ENCODE results near the gene TNIK. TPM values are rescaled to one million over a fixed set of nuclear protein-coding genes. Genes with fewer than 3 reads are reported as not detected.
A peak's percentile ranks its signal among the peaks of the same experiment; 100 is the strongest.

Gene TNIK
- total RNA-seq, 2 donors from 2014 or later = 9.0 to 11.6 TPM

GRCh38 chr3:171177056-171177455 lies 283.1 kb downstream of the TNIK start:
- no peak overlapping the region for H3K27ac ChIP-seq

GRCh38 chr3:171176244-171176933 lies 283.8 kb downstream of the TNIK start:
- H3K27me3 ChIP-seq = no peaks in the 10 kb centered on the region
- no peak overlapping the region for H3K4me3 ChIP-seq
- H3K27ac ChIP-seq = peak overlapping the region; percentile 58 to 76
- H3K9me3 ChIP-seq = no peaks in the 10 kb centered on the region
- no peaks in the 10 kb centered on the region for H3K36me3 ChIP-seq
- peaks cover 0 to 16% of the 10 kb centered on the region in 2 donors for H3K4me1 ChIP-seq
- TF ChIP-seq CTCF (IDR thresholded peaks at IDR 0.05) = no peak
- DNase-seq (ENCODE audit: low spot score) = no peak

More at GRCh38 chr3:171177056-171177455, 283.1 kb downstream of the TNIK start:
- Histone ChIP-seq H3K4me3 (no peak overlapping the region), H3K9me3 (no peaks in the 10 kb centered on the region), H3K4me1 (peaks cover 0 to 16% of the 10 kb centered on the region in 2 donors), H3K27me3 (no peaks in the 10 kb centered on the region), H3K36me3 (no peaks in the 10 kb centered on the region)
- DNase-seq (ENCODE audit: low spot score) = no peak
- TF ChIP-seq CTCF (IDR thresholded peaks at IDR 0.05) = no peak

- Histone ChIP-seq H3K4me3 (peak overlapping the region; percentile 12 to 32), H3K4me1 (peaks cover 0 to 16% of the 10 kb centered on the region in 2 donors), H3K36me3 (no peaks in the 10 kb centered on the region), H3K9me3 (no peaks in the 10 kb centered on the region), H3K27ac (peak overlapping the region; percentile 58 to 76), H3K27me3 (no peaks in the 10 kb centered on the region)
- no peak for DNase-seq (ENCODE audit: low spot score)
- TF ChIP-seq CTCF (IDR thresholded peaks at IDR 0.05) = no peak
Measured at GRCh38 chr3:171175741-171176234, 284.4 kb downstream of the TNIK start.

- no peaks in the 10 kb centered on the region for H3K36me3 ChIP-seq
- H3K4me3 ChIP-seq = no peak overlapping the region
- H3K4me1 ChIP-seq = peaks cover 0 to 16% of the 10 kb centered on the region in 2 donors
- H3K9me3 ChIP-seq = no peaks in the 10 kb centered on the region
- no peaks in the 10 kb centered on the region for H3K27me3 ChIP-seq
- peak; percentile 66 for DNase-seq (ENCODE audit: low spot score)
- no peak overlapping the region for H3K27ac ChIP-seq
- TF ChIP-seq CTCF (IDR thresholded peaks at IDR 0.05) = no peak
Measured at GRCh38 chr3:171173736-171174135, 286.5 kb downstream of the TNIK start.

GRCh38 chr3:171172070-171172469 lies 288.1 kb downstream of the TNIK start:
- Histone ChIP-seq H3K27ac (no peak overlapping the region), H3K27me3 (no peaks in the 10 kb centered on the region), H3K4me3 (no peak overlapping the region), H3K36me3 (no peaks in the 10 kb centered on the region), H3K4me1 (peaks cover 0 to 16% of the 10 kb centered on the region in 2 donors), H3K9me3 (no peaks in the 10 kb centered on the region)
- no peak for DNase-seq (ENCODE audit: low spot score)
- no peak for TF ChIP-seq CTCF (IDR thresholded peaks at IDR 0.05)

Measured in right atrium auricular region (tissue), 2 donors.